K562 (cell line): ENCODE measurements around the gene DBI. TPM values are rescaled to one million over a fixed set of nuclear protein-coding genes. Genes with fewer than 3 reads are reported as not detected.

Experiments used
- ATAC-seq: fragments of 200-7000 bp; cut with Tn5 transposase; 3 replicates; pipeline ENCODE4 v1.9.1; 2020; ENCODE audit warnings: moderate library complexity
- BruUV-seq: library from RNA; stranded (reverse); fragments of 400-500 nt; replicated peaks from 2 replicates; lab custom pipeline; 2021; lab: Mats Ljungman, UMichigan
- CTCF ChIA-PET: fragments of 300-600 bp; formaldehyde crosslinking; extraction: SDS; loops from one replicate; lab custom pipeline; 2021; ENCODE audit warnings: low intra/inter-chr PET ratio; lab: Yijun Ruan, JAX
- POLR2A ChIA-PET: fragments of 300-600, 350-650 bp; sonication (Branson Sonifier 250); formaldehyde crosslinking; extraction: SDS; loops from one replicate; lab custom pipeline; 2021; ENCODE audit warnings: antibody characterized with exemption, inconsistent platforms; lab: Yijun Ruan, JAX
- DNase-seq, 4 experiments: peaks; one replicate each; pipeline versions ENCODE4 v3.0.0 to v3.0.0-alpha.2; 2011 to 2018; ENCODE audit warnings: low spot score in 3 of 4, mixed read lengths in 3 of 4; ENCODE audit errors: extremely low read depth in 1 of 4
- FAIRE-seq: peaks from 2 replicates; lab custom pipeline; 2011; peaks lifted over from hg19 to GRCh38; lab: Jason Lieb, UNC
- H2AFZ ChIP-seq: 2 replicates; pipeline ENCODE4 v1.6.0; 2011; ENCODE audit warnings: low read depth, low read length, control low read depth, inconsistent platforms
- H3K27ac ChIP-seq: fragments of 200-600 bp; 3 replicates; pipeline ENCODE4 v1.8.0; 2011; ENCODE audit warnings: low read depth, mild to moderate bottlenecking, control low read depth, inconsistent platforms, low read length, moderate library complexity, mixed read lengths; ENCODE audit errors: extremely low read depth
- H3K27me3 ChIP-seq, 2 experiments: fragments of 300-600 bp in 1 of 2; 2 replicates in 1 of 2; 3 replicates in 1 of 2; pipeline versions ENCODE4 v1.6.0 to v1.8.0; 2011; ENCODE audit warnings: inconsistent platforms in 2 of 2, low read length in 2 of 2, mild to moderate bottlenecking in 1 of 2, mixed read lengths in 1 of 2, moderate library complexity in 1 of 2; ENCODE audit not compliant: control insufficient read depth in 2 of 2, insufficient read depth in 2 of 2
- H3K36me3 ChIP-seq: fragments of 300-600 bp; 3 replicates; pipeline ENCODE4 v1.8.0; 2011; ENCODE audit warnings: mild to moderate bottlenecking, low read length, inconsistent platforms; ENCODE audit not compliant: control insufficient read depth, insufficient read depth
- H3K4me1 ChIP-seq, 2 experiments: fragments of 200-600 bp in 1 of 2; replicated peaks in 1 of 2; 2 replicates in 1 of 2; 3 replicates in 1 of 2; pipeline versions ENCODE4 v1.5.1 to v1.8.0; 2011; ENCODE audit warnings: inconsistent platforms in 2 of 2, low read length in 2 of 2, mild to moderate bottlenecking in 1 of 2, mixed read lengths in 1 of 2, moderate library complexity in 1 of 2; ENCODE audit not compliant: control insufficient read depth in 2 of 2, insufficient read depth in 2 of 2
- H3K4me2 ChIP-seq: 2 replicates; pipeline ENCODE4 v1.6.1; 2011; ENCODE audit warnings: low read length, control low read depth, inconsistent platforms, mixed read lengths; ENCODE audit not compliant: insufficient read depth
- H3K4me3 ChIP-seq: fragments of 200-600 bp; sonication (generic), shearing (Covaris generic); 2 replicates; pipeline ENCODE4 v1.5.1; 2016; ENCODE audit warnings: control low read depth, inconsistent platforms
- H3K79me2 ChIP-seq: fragments of 200-600 bp; 3 replicates; pipeline ENCODE4 v1.8.0; 2011; ENCODE audit warnings: low read length, inconsistent platforms; ENCODE audit not compliant: control insufficient read depth, insufficient read depth
- H3K9ac ChIP-seq, 2 experiments: 2 replicates each; pipeline versions ENCODE4 v1.6.0 to v1.6.1; 2011; ENCODE audit warnings: low read depth in 2 of 2, low read length in 2 of 2, control low read depth in 1 of 2, inconsistent platforms in 1 of 2, mild to moderate bottlenecking in 1 of 2, mixed read lengths in 1 of 2; ENCODE audit not compliant: insufficient read depth in 1 of 2
- H3K9me1 ChIP-seq: one replicate; pipeline ENCODE4 v1.6.0; 2011; ENCODE audit warnings: inconsistent platforms, mild to moderate bottlenecking, low read length, moderate library complexity; ENCODE audit not compliant: control insufficient read depth, insufficient read depth
- H3K9me3 ChIP-seq: replicated peaks from 2 replicates; pipeline ENCODE4 v1.5.1; 2011; ENCODE audit warnings: low read depth, low read length, inconsistent platforms; ENCODE audit not compliant: control insufficient read depth, insufficient read depth
- H4K20me1 ChIP-seq: replicated peaks from 2 replicates; pipeline ENCODE4 v1.6.1; 2011; ENCODE audit warnings: low read length, inconsistent platforms, mixed read lengths; ENCODE audit not compliant: control insufficient read depth, insufficient read depth
- CHAMP1 ChIP-seq: fragments of 450-650 bp; IDR thresholded peaks from 2 replicates; pipeline ENCODE4 v1.6.1; 2016; ENCODE audit warnings: mild to moderate bottlenecking
- HMBOX1 ChIP-seq: sonication (generic); IDR thresholded peaks from 2 replicates; pipeline ENCODE4 v1.6.1; 2016
- KLF16 ChIP-seq: IDR thresholded peaks from 2 replicates; pipeline ENCODE4 v1.6.1; 2016; ENCODE audit warnings: antibody characterized with exemption
- NONO ChIP-seq, 2 experiments: fragments of 200-400 bp in 1 of 2; fragments of 450-650 bp in 1 of 2; formaldehyde crosslinking in 1 of 2; IDR thresholded peaks; 2 replicates each; pipeline ENCODE4 v1.6.1; 2017; ENCODE audit warnings: low read depth in 2 of 2, mild to moderate bottlenecking in 2 of 2, moderate library complexity in 2 of 2, low read length in 1 of 2
- TAF1 ChIP-seq: IDR thresholded peaks from 2 replicates; pipeline ENCODE4 v1.6.1; 2011; ENCODE audit warnings: mild to moderate bottlenecking, low read length, moderate library complexity; ENCODE audit not compliant: insufficient read depth, control insufficient read depth, severe bottlenecking; ENCODE audit errors: extremely low read depth
- TSC22D4 ChIP-seq: fragments of 450-650 bp; IDR thresholded peaks from 2 replicates; pipeline ENCODE4 v1.6.1; 2016; ENCODE audit warnings: missing genetic modification characterization, missing biosample characterization, control low read depth
- ZBTB49 ChIP-seq: sonication (generic); formaldehyde crosslinking; IDR thresholded peaks from 2 replicates; pipeline ENCODE4 v1.8.0; 2022; ENCODE audit warnings: missing genetic modification reagents, mild to moderate bottlenecking, borderline replicate concordance
- ZBTB5 ChIP-seq: fragments of 450-650 bp; IDR thresholded peaks from 2 replicates; pipeline ENCODE4 v1.6.1; 2017; ENCODE audit warnings: antibody characterized with exemption
- ZNF124 ChIP-seq: sonication (generic); formaldehyde crosslinking; IDR thresholded peaks from 2 replicates; pipeline ENCODE4 v1.8.1; 2022; ENCODE audit warnings: missing genetic modification reagents
- ZNF23 ChIP-seq: fragments of 250-450 bp; sonication (Bioruptor Pico); IDR thresholded peaks from 2 replicates; pipeline ENCODE4 v1.4.0; 2020; ENCODE audit warnings: mild to moderate bottlenecking
- ZNF239 ChIP-seq: fragments of 250-450 bp; sonication (Bioruptor Pico); IDR thresholded peaks from 2 replicates; pipeline ENCODE4 v1.4.0; 2020; ENCODE audit warnings: mild to moderate bottlenecking
- WGBS: fragments of 100-300 bp; shearing (Covaris generic); methylation state at CpG from one replicate; pipeline ENCODE4 v1.1.6; 2016; ENCODE audit warnings: low coverage, mixed read lengths; ENCODE audit not compliant: insufficient coverage; ENCODE audit errors: missing lambda C conversion rate; 5-methylcytosine and 5-hydroxymethylcytosine counted together
- in situ Hi-C: fragments of 300-500 bp; cut with MboI; formaldehyde crosslinking; loops from 4 replicates; pipeline ENCODE4 v1.15.0; 2018; ENCODE audit warnings: inconsistent platforms, mixed read lengths
- intact Hi-C: fragments of 100-400 bp; cut with micrococcal nuclease; formaldehyde crosslinking; loops from 2 replicates; pipeline ENCODE4 v1.14.2; 2022
- polyA plus RNA-seq, 8 experiments: library from polyadenylated mRNA; depleted of rRNA in 4 of 8; stranded (reverse) in 5 of 8; unstranded in 3 of 8; fragments of >200 nt; fragmentation: Nextera tagmentation in 2 of 8; fragmentation: Illumina TruSeq in 1 of 8; extraction: Ambion mirVana in 2 of 8; extraction: Trizol in 1 of 8; gene quantifications; 2 replicates each; pipeline versions ENCODE4 v1.2.1 to v1.2.3, GENCODE V29; 2011 to 2014; ENCODE audit warnings: inconsistent platforms in 1 of 8, missing spikeins in 1 of 8
- total RNA-seq, 7 experiments: library from RNA; depleted of rRNA in 6 of 7; stranded (reverse); fragments of >200 nt in 6 of 7; fragmentation: Illumina TruSeq in 2 of 7; extraction: Trizol in 2 of 7; gene quantifications; 2 replicates each; pipeline versions ENCODE4 v1.2.1 to v1.2.3, GENCODE V29; 2011 to 2021; ENCODE audit warnings: low replicate concordance in 1 of 7

Gene DBI
- total and polyA plus RNA-seq, 9 of the 15 experiments (the other 6 are each of a cell fraction or from before 2014, with no cell fraction given), result 55.8 to 443 (median 194) TPM

GRCh38 chr2:119337749-119338148 lies 29.0 kb upstream of the DBI start (continued):
- TF ChIP-seq ZBTB49 (CRISPR knock-in tag) (no peak), ZNF124 (CRISPR knock-in tag) (no peak), ZNF23 (CRISPR knock-in tag) (no peak), TAF1 (no peak)

- Histone ChIP-seq H3K4me3 (no peak overlapping the region), H3K9me3 (no peaks in the 10 kb centered on the region), H4K20me1 (no peaks in the 10 kb centered on the region), H3K4me2 (no peak overlapping the region), H3K27ac (no peak overlapping the region), H3K9me1 (no peaks in the 10 kb centered on the region), H3K9ac (no peak overlapping the region), H3K27me3 (no peaks in the 10 kb centered on the region), H2AFZ (0 out of 2 replicates have a peak overlapping the region, but pooled peaks have one; percentile 77), H3K4me1 (peaks cover 0 to 7% of the 10 kb centered on the region in 2 experiments; a peak in 4 of 5 replicates), H3K79me2 (no peaks in the 10 kb centered on the region), H3K36me3 (no peaks in the 10 kb centered on the region)
- FAIRE-seq (no peak), ATAC-seq (no peak), DNase-seq (no peak)
- in situ Hi-C loops (no loop called here), intact Hi-C loops (no loop called here)
- ChIA-PET CTCF (no interaction called here), POLR2A (interaction anchor here (0.6 kb wide), 1 partner anchor 1383 kb away, joined by 4 read pairs; no protein-coding TSS in a partner anchor)
- BruUV-seq, result no TSS peak
- TF ChIP-seq CHAMP1 (no peak), ZNF239 (CRISPR knock-in tag) (no peak), HMBOX1 (peak; percentile 30; the same call in 1 of the 2 replicates), KLF16 (no peak), ZBTB5 (no peak), NONO (IDR thresholded peaks at IDR 0.05; ENCODE audit: low read depth in 2 of 2, low read length in 1 of 2) (no peak), TSC22D4 (tag) (no peak)
- 18% methylated on average over 2 of the region's 2 CpGs for WGBS
Observed at GRCh38 chr2:119338272-119338671, 28.5 kb upstream of the DBI start.
